GM23338 (cell line): ENCODE measurements around the gene TAF4. TPM values are rescaled to one million over a fixed set of nuclear protein-coding genes. Genes with fewer than 3 reads are reported as not detected.

Experiments
- ATAC-seq: fragments of 200-7000 bp; cut with Tn5 transposase; 3 replicates; pipeline ENCODE4 v1.9.1; 2020
- DNase-seq: peaks from one replicate; pipeline ENCODE4 v3.0.0-alpha.2; 2015; ENCODE audit warnings: low spot score
- H2AFZ ChIP-seq: fragments of 200-600 bp; sonication (generic); 2 replicates; pipeline ENCODE4 v1.8.0; 2016; ENCODE audit warnings: antibody characterized with exemption, mild to moderate bottlenecking, moderate library complexity
- H3F3A ChIP-seq: fragments of 200-600 bp; sonication (generic); replicated peaks from 2 replicates; pipeline ENCODE4 v1.8.0; 2017; ENCODE audit warnings: antibody characterized with exemption, mixed run types, low read depth
- H3K27ac ChIP-seq: fragments of 200-600 bp; sonication (generic); 2 replicates; pipeline ENCODE4 v1.6.1; 2016; ENCODE audit warnings: low read depth
- H3K27me3 ChIP-seq: fragments of 200-600 bp; sonication (generic); 2 replicates; pipeline ENCODE4 v1.8.0; 2016; ENCODE audit warnings: mild to moderate bottlenecking, mixed run types, moderate library complexity; ENCODE audit not compliant: insufficient read depth
- H3K36me3 ChIP-seq: fragments of 200-600 bp; sonication (generic); 2 replicates; pipeline ENCODE4 v1.8.0; 2016; ENCODE audit warnings: mild to moderate bottlenecking; ENCODE audit not compliant: insufficient read depth
- H3K4me1 ChIP-seq: fragments of 200-600 bp; sonication (generic); 2 replicates; pipeline ENCODE4 v1.8.0; 2016; ENCODE audit warnings: mild to moderate bottlenecking, moderate library complexity; ENCODE audit not compliant: insufficient read depth
- H3K4me2 ChIP-seq: fragments of 200-600 bp; sonication (generic); 2 replicates; pipeline ENCODE4 v1.7.1; 2017; ENCODE audit warnings: mixed run types
- H3K4me3 ChIP-seq: fragments of 200-600 bp; sonication (generic); 2 replicates; pipeline ENCODE4 v1.6.1; 2016; ENCODE audit warnings: mixed run types
- H3K79me2 ChIP-seq: fragments of 200-600 bp; sonication (generic); replicated peaks from 2 replicates; pipeline ENCODE4 v1.8.0; 2017; ENCODE audit warnings: mild to moderate bottlenecking; ENCODE audit not compliant: insufficient read depth
- H3K9me2 ChIP-seq: fragments of 200-600 bp; sonication (generic); 2 replicates; pipeline ENCODE4 v1.8.0; 2017; ENCODE audit not compliant: insufficient read depth
- H4K20me1 ChIP-seq: fragments of 200-600 bp; sonication (generic); replicated peaks from 2 replicates; pipeline ENCODE4 v1.8.0; 2017; ENCODE audit warnings: mild to moderate bottlenecking; ENCODE audit not compliant: insufficient read depth
- H3K27ac Mint-ChIP-seq: 2 replicates; pipeline ENCODE4 v1.8.0; 2020; ENCODE audit warnings: inconsistent platforms, mild to moderate bottlenecking, moderate library complexity, mixed read lengths
- H3K27me3 Mint-ChIP-seq: 3 replicates; pipeline ENCODE4 v1.8.0; 2022; ENCODE audit warnings: low read depth, mild to moderate bottlenecking, moderate library complexity, mixed read lengths, inconsistent platforms; ENCODE audit not compliant: insufficient read depth, poor library complexity
- H3K36me3 Mint-ChIP-seq: 3 replicates; pipeline ENCODE4 v1.8.0; 2021; ENCODE audit warnings: low read depth, mild to moderate bottlenecking, inconsistent platforms, moderate library complexity, mixed read lengths
- H3K4me1 Mint-ChIP-seq: 3 replicates; pipeline ENCODE4 v1.8.0; 2020; ENCODE audit warnings: mild to moderate bottlenecking, inconsistent platforms, mixed read lengths
- H3K4me3 Mint-ChIP-seq: 3 replicates; pipeline ENCODE4 v1.8.0; 2021; ENCODE audit warnings: moderate library complexity, mild to moderate bottlenecking, inconsistent platforms, mixed read lengths
- H3K9me3 Mint-ChIP-seq: 3 replicates; pipeline ENCODE4 v1.8.0; 2020; ENCODE audit warnings: moderate library complexity, mild to moderate bottlenecking, inconsistent platforms, mixed read lengths
- CREB1 ChIP-seq: fragments of 250-450 bp; sonication (Bioruptor Pico); IDR thresholded peaks from 2 replicates; pipeline ENCODE4 v1.5.0; 2020; ENCODE audit warnings: low read depth, mild to moderate bottlenecking, moderate library complexity
- CTCF ChIP-seq, 2 experiments: fragments of 200-600 bp in 1 of 2; sonication (generic) in 1 of 2; conservative IDR thresholded peaks; 2 replicates each; pipeline versions ENCODE4 v1.5.1 to v1.6.1; 2016 to 2017; ENCODE audit warnings: antibody characterized with exemption in 2 of 2, low read depth in 2 of 2, mild to moderate bottlenecking in 2 of 2, moderate library complexity in 1 of 2
- ETS1 ChIP-seq: IDR thresholded peaks from 2 replicates; pipeline ENCODE4 v1.6.1; 2016; ENCODE audit warnings: antibody characterized with exemption
- EZH2 ChIP-seq: fragments of 200-600 bp; sonication (generic); IDR thresholded peaks from one replicate; pipeline ENCODE4 v1.8.0; 2017; ENCODE audit warnings: antibody characterized with exemption, mild to moderate bottlenecking, low read depth; ENCODE audit not compliant: unreplicated experiment
- EZH2phosphoT487 ChIP-seq: fragments of 200-600 bp; sonication (generic); IDR thresholded peaks from one replicate; pipeline ENCODE4 v1.8.1; 2018; ENCODE audit warnings: antibody characterized with exemption; ENCODE audit not compliant: unreplicated experiment
- JUNB ChIP-seq: IDR thresholded peaks from one replicate; pipeline ENCODE4 v1.6.1; 2016; ENCODE audit warnings: antibody characterized with exemption; ENCODE audit not compliant: unreplicated experiment
- NANOG ChIP-seq: IDR thresholded peaks from 2 replicates; pipeline ENCODE4 v1.6.1; 2016; ENCODE audit warnings: antibody characterized with exemption, borderline replicate concordance
- POLR2AphosphoS5 ChIP-seq: IDR thresholded peaks from 2 replicates; pipeline ENCODE4 v1.6.1; 2016; ENCODE audit warnings: antibody characterized with exemption, low read depth
- STAT1 ChIP-seq: IDR thresholded peaks from one replicate; pipeline ENCODE4 v1.6.1; 2016; ENCODE audit warnings: antibody characterized with exemption; ENCODE audit not compliant: unreplicated experiment
- ZNF114 ChIP-seq: fragments of 250-450 bp; sonication (Bioruptor Pico); IDR thresholded peaks from 2 replicates; pipeline ENCODE4 v1.5.0; 2020; ENCODE audit warnings: mild to moderate bottlenecking, moderate library complexity
- ZNF331 ChIP-seq: fragments of 250-450 bp; sonication (Bioruptor Pico); IDR thresholded peaks from 2 replicates; pipeline ENCODE4 v1.5.0; 2020; ENCODE audit warnings: low read depth, mild to moderate bottlenecking, moderate library complexity
- ZNF462 ChIP-seq: fragments of 250-450 bp; sonication (Bioruptor Pico); IDR thresholded peaks from 2 replicates; pipeline ENCODE4 v1.5.0; 2020; ENCODE audit warnings: mild to moderate bottlenecking, moderate library complexity
- polyA plus RNA-seq: library from polyadenylated mRNA; unstranded; fragments of >200 nt; fragmentation: Nextera tagmentation; extraction: Ambion mirVana; gene quantifications from 2 replicates; pipeline ENCODE4 v1.2.1, GENCODE V29; 2016
- total RNA-seq: library from RNA; depleted of rRNA; stranded (reverse); fragments of >200 nt; shearing (Covaris generic); gene quantifications from 2 replicates; pipeline ENCODE4 v1.2.3, GENCODE V29; 2014
- TF ChIP-seq, protein P1 (sequence below): IDR thresholded peaks from one replicate; pipeline ENCODE4 v1.6.1; 2018; ENCODE audit warnings: antibody characterized with exemption; ENCODE audit not compliant: unreplicated experiment

TAF4 gene
- total and polyA plus RNA-seq, 2 experiments from 2014 or later: 7.2 to 60.0 TPM

DNA sequence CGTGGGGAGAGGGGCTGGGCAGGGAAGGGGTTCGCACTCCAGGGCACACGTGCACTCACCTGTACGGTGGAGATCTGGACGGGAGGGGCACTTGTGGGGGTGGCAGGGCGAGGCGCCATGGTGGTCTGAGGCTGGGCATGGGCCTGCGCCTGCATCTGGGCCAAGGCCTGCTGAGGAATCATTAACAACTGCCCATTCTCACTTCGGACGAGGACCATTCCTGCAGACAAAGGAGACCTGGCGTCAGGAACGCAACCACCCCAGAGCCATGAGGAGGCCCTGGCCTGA lies 51.2 kb downstream of the TAF4 start:
- Histone ChIP-seq H3K4me1 (no peaks in the 10 kb centered on the region), H4K20me1 (peaks cover 33% of the 10 kb centered on the region), H3K27me3 (no peaks in the 10 kb centered on the region), H3K27ac (no peak overlapping the region), H3K79me2 (peaks cover 64% of the 10 kb centered on the region), H3K9me2 (no peaks in the 10 kb centered on the region), H3K4me2 (no peak overlapping the region), H3F3A (0 out of 2 replicates have a peak, but pooled peaks cover 3% of the 10 kb centered on the region), H3K36me3 (peaks cover 8% of the 10 kb centered on the region; the same call in 1 of the 2 replicates), H2AFZ (no peak overlapping the region), H3K4me3 (no peak overlapping the region)
- peaks cover 3% of the 10 kb centered on the region for H3K4me1 Mint-ChIP-seq
- H3K27ac Mint-ChIP-seq: 0 out of 2 replicates have a peak overlapping the region, but pooled peaks have one; percentile 44
- peaks cover 16% of the 10 kb centered on the region for H3K36me3 Mint-ChIP-seq
- H3K9me3 Mint-ChIP-seq: no peaks in the 10 kb centered on the region
- TF ChIP-seq POLR2AphosphoS5 (no peak), EZH2phosphoT487 (no peak), JUNB (no peak), NANOG (no peak), CTCF (conservative IDR thresholded peaks at IDR 0.05; ENCODE audit: low read depth in 2 of 2) (no peak), ZNF114 (CRISPR knock-in tag) (no peak), ZNF331 (CRISPR knock-in tag) (no peak), EZH2 (no peak), CREB1 (no peak), ZNF462 (CRISPR knock-in tag) (no peak), STAT1 (no peak), ETS1 (no peak)
- TF ChIP-seq, protein P1, sequence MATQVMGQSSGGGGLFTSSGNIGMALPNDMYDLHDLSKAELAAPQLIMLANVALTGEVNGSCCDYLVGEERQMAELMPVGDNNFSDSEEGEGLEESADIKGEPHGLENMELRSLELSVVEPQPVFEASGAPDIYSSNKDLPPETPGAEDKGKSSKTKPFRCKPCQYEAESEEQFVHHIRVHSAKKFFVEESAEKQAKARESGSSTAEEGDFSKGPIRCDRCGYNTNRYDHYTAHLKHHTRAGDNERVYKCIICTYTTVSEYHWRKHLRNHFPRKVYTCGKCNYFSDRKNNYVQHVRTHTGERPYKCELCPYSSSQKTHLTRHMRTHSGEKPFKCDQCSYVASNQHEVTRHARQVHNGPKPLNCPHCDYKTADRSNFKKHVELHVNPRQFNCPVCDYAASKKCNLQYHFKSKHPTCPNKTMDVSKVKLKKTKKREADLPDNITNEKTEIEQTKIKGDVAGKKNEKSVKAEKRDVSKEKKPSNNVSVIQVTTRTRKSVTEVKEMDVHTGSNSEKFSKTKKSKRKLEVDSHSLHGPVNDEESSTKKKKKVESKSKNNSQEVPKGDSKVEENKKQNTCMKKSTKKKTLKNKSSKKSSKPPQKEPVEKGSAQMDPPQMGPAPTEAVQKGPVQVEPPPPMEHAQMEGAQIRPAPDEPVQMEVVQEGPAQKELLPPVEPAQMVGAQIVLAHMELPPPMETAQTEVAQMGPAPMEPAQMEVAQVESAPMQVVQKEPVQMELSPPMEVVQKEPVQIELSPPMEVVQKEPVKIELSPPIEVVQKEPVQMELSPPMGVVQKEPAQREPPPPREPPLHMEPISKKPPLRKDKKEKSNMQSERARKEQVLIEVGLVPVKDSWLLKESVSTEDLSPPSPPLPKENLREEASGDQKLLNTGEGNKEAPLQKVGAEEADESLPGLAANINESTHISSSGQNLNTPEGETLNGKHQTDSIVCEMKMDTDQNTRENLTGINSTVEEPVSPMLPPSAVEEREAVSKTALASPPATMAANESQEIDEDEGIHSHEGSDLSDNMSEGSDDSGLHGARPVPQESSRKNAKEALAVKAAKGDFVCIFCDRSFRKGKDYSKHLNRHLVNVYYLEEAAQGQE: no peak
- no peak for ATAC-seq
- peaks cover 13% of the 10 kb centered on the region for H3K27me3 Mint-ChIP-seq
- no peak overlapping the region for H3K4me3 Mint-ChIP-seq
- no peak for DNase-seq
